ENCODE measurements around the gene KCNH2. TPM values are rescaled to one million over a fixed set of nuclear protein-coding genes. Genes with fewer than 3 reads are reported as not detected.

KCNH2 gene
- total and polyA plus RNA-seq, 12 donors = 1.1 to 18.7 (median 5.0) TPM

DNA sequence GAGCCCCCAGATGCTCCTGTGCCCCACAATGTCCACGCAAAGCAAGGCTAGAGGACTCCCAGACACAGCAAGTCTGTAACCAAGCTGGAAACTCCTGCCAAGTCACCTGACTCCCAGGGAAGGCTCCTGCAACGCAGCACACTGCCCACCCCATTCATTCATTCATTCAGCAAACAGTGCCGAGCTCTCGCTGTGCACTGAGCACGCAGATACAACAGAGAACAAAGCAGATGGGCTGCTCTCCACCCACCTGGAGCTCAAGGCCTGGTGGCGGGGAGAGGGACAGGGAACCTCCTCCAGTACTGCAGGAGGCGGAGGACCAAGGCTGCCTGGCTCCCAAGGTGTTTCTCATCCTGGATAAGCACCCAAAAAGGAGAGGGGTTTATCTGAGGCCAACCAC lies 8.6 kb downstream of the KCNH2 start:
- TF ChIP-seq, protein P1, sequence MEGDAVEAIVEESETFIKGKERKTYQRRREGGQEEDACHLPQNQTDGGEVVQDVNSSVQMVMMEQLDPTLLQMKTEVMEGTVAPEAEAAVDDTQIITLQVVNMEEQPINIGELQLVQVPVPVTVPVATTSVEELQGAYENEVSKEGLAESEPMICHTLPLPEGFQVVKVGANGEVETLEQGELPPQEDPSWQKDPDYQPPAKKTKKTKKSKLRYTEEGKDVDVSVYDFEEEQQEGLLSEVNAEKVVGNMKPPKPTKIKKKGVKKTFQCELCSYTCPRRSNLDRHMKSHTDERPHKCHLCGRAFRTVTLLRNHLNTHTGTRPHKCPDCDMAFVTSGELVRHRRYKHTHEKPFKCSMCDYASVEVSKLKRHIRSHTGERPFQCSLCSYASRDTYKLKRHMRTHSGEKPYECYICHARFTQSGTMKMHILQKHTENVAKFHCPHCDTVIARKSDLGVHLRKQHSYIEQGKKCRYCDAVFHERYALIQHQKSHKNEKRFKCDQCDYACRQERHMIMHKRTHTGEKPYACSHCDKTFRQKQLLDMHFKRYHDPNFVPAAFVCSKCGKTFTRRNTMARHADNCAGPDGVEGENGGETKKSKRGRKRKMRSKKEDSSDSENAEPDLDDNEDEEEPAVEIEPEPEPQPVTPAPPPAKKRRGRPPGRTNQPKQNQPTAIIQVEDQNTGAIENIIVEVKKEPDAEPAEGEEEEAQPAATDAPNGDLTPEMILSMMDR (IDR thresholded peaks at IDR 0.05) = no peak
- no peak for TF ChIP-seq POLR2A (IDR thresholded peaks at IDR 0.05)
- H3K27ac ChIP-seq = peak overlapping the region in 1 of 5 donors; percentile 21
- intact Hi-C loops (cut with DNase I) = no loop called here
- no peak for DNase-seq
- H3K4me1 ChIP-seq (replicated peaks in 1 of 2) = peaks cover 0 to 2% of the 10 kb centered on the region in 2 donors
- H3K9me3 ChIP-seq (replicated peaks in 1 of 3) = no peaks in the 10 kb centered on the region
- 60 to 94% (median 83%) methylated on average over 3 to 7 of the region's 7 CpGs for WGBS, 4 donors
- H3K36me3 ChIP-seq (replicated peaks in 1 of 2) = no peaks in the 10 kb centered on the region
- H3K4me3 ChIP-seq = no peak overlapping the region
- H3K27me3 ChIP-seq = peaks cover 8% of the 10 kb centered on the region

DNA sequence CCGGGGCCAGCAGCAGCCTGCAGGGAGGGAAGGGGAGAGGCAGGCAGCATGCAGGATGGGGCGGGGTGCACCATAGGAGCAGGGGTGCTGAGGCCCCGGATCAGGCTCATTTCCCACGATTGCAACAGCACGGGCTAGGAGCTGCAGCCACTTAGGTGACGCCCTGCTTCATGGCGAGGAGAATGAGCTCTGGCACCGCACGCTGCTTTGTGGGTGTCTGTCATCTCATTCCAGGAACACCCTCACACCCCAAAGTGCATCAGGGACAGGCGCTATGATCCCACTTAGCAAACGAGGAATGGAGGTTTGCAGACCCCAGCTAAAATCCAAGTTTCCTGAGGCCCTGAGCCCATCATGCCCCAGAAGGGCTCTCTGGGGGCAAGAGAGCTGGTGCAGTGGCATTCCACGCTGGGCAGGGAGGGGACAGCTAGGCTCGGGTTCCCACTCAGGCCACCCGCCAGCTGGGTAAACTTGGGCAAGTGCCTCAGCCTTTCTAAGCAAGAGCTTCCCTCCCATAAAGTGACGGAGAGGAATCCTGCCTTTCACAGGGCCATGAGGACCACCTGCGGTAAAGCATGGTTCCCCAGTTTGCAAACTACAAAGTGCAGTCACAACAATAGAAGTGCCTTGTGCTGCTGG lies 9.3 kb downstream of the KCNH2 start:
- H3K9me3 ChIP-seq (replicated peaks in 1 of 3) = no peaks in the 10 kb centered on the region
- H3K4me3 ChIP-seq = no peak overlapping the region
- WGBS, 4 donors = 57 to 79% (median 73%) methylated on average over 8 to 16 of the region's 16 CpGs
- H3K27me3 ChIP-seq = peaks cover 1% of the 10 kb centered on the region
- no peak for TF ChIP-seq POLR2A (IDR thresholded peaks at IDR 0.05)
- peaks cover 0 to 5% of the 10 kb centered on the region in 2 donors for H3K4me1 ChIP-seq (replicated peaks in 1 of 2)
- H3K36me3 ChIP-seq (replicated peaks in 1 of 2) = no peaks in the 10 kb centered on the region
- H3K27ac ChIP-seq = no peak overlapping the region
- intact Hi-C loops (cut with DNase I) = no loop called here
- no peak for DNase-seq

DNA sequence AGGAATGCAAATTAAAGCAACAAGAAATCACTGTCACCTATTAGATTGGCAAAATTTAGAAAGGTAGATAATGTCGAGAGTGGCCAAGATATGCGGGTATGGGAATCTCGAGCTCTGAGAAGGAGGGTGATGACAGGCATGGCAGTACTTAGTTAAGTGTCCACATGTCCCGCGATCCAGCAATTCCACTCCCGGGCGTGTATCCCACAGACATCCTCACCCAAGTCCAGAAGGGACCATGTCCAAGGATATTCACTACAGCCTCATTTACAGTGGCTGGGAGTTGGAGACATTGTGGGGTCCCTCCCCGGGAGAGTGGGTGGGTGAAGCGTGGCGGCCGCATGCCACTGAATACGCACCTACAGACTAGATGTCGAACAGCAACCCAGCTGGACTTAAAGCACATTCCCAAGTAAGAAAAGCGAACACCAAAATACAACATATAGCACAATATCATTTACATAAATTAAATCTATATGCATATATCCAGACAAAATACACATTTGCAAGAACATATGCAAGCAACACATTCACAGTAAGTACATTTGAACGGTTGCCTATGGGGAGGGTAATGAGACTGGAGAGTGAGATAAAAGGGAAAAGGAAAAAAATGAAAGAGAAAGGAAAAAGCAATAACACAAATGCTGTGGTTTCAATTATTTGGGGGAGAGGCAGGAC lies 9.9 kb downstream of the KCNH2 start:
- 85 to 88% (median 87%) methylated on average over 15 of the region's 15 CpGs for WGBS, 4 donors
- Histone ChIP-seq H3K27ac (no peak overlapping the region), H3K36me3 (replicated peaks in 1 of 2) (no peaks in the 10 kb centered on the region), H3K9me3 (replicated peaks in 1 of 3) (no peaks in the 10 kb centered on the region), H3K4me3 (no peak overlapping the region), H3K4me1 (replicated peaks in 1 of 2) (peaks cover 0 to 11% of the 10 kb centered on the region in 2 donors), H3K27me3 (no peaks in the 10 kb centered on the region)
- TF ChIP-seq, protein P1 (IDR thresholded peaks at IDR 0.05) = no peak
- no peak for TF ChIP-seq POLR2A (IDR thresholded peaks at IDR 0.05)
- intact Hi-C loops (cut with DNase I) = no loop called here
- DNase-seq = no peak

DNA sequence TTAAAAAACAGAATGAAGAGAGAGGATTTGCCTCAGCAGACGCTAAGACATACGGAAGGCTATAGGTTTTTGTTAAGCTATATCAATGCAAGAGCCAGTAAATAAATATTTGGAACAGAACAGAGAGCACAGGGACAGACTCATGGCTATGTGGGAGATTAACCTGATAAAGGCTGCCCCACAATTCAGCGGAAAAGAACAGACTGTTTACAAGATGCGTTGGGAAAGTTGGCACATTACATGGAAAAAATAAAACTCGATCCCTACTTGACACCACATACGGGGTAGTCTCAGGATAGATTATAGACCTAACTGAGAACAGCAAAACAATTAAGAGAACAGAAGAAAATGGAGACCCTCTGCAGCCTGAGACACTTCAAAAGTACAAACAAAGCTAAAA lies 10.8 kb downstream of the KCNH2 start:
- DNase-seq = no peak
- Histone ChIP-seq H3K9me3 (replicated peaks in 1 of 3) (no peaks in the 10 kb centered on the region), H3K36me3 (replicated peaks in 1 of 2) (no peaks in the 10 kb centered on the region), H3K4me3 (no peak overlapping the region), H3K4me1 (replicated peaks in 1 of 2) (peaks cover 0 to 15% of the 10 kb centered on the region in 2 donors), H3K27ac (no peak overlapping the region), H3K27me3 (no peaks in the 10 kb centered on the region)
- intact Hi-C loops (cut with DNase I) = no loop called here
- TF ChIP-seq, protein P1 (IDR thresholded peaks at IDR 0.05) = no peak
- no peak for TF ChIP-seq POLR2A (IDR thresholded peaks at IDR 0.05)
- WGBS, 4 donors = 76 to 85% (median 79%) methylated on average over 6 of the region's 6 CpGs

All from adrenal gland (tissue), 12 donors.